GM19238 (cell line): ENCODE data around the gene EML1.

ENCODE experiments used
- DNase-seq: peaks from one replicate; pipeline ENCODE4 v3.0.0; 2011; ENCODE audit warnings: low spot score; ENCODE audit not compliant: insufficient read length

EML1 gene

GRCh38 chr14:99779751-99780150, 13.5 kb upstream of the EML1 start:
- no peak for DNase-seq

- DNase-seq = no peak
Observed at GRCh38 chr14:99780690-99781089, 12.5 kb upstream of the EML1 start.

GRCh38 chr14:99781091-99781490, 12.1 kb upstream of the EML1 start:
- no peak for DNase-seq

GRCh38 chr14:99781853-99782610, 11.2 kb upstream of the EML1 start:
- DNase-seq = no peak

- DNase-seq = no peak
Observed at GRCh38 chr14:99784508-99784907, 8.7 kb upstream of the EML1 start.

- no peak for DNase-seq
Observed at GRCh38 chr14:99785426-99785825, 7.8 kb upstream of the EML1 start.

GRCh38 chr14:99786511-99786989, 6.7 kb upstream of the EML1 start:
- DNase-seq = no peak

GRCh38 chr14:99788713-99789112, 4.5 kb upstream of the EML1 start:
- DNase-seq = no peak

GRCh38 chr14:99789581-99789980, 3.6 kb upstream of the EML1 start:
- DNase-seq = no peak

GRCh38 chr14:99790201-99790977, 2.8 kb upstream of the EML1 start:
- DNase-seq = no peak

GRCh38 chr14:99790978-99791376, 2.2 kb upstream of the EML1 start:
- DNase-seq = no peak

GRCh38 chr14:99791476-99792209, 1.6 kb upstream of the EML1 start:
- DNase-seq = no peak

GRCh38 chr14:99792210-99792535, 1.0 kb upstream of the EML1 start:
- DNase-seq = no peak

GRCh38 chr14:99792551-99793212, 531 bp upstream of the EML1 start:
- no peak for DNase-seq

- no peak for DNase-seq
Observed at GRCh38 chr14:99794151-99794780, 1.1 kb downstream of the EML1 start.

GRCh38 chr14:99795046-99795445, 1.8 kb downstream of the EML1 start:
- DNase-seq = no peak

GRCh38 chr14:99797231-99797630, 4.0 kb downstream of the EML1 start:
- DNase-seq = no peak

GRCh38 chr14:99800781-99801180, 7.6 kb downstream of the EML1 start:
- DNase-seq = no peak

GRCh38 chr14:99802301-99803105, 9.3 kb downstream of the EML1 start:
- DNase-seq = no peak

GRCh38 chr14:99803106-99803775, 10.0 kb downstream of the EML1 start:
- no peak for DNase-seq
